Hepatocyte (in vitro differentiated cells): ENCODE data around the gene KCTD13.

Source experiments
- EZH2 ChIP-seq: fragments of 200-600 bp; sonication (generic); IDR thresholded peaks from 2 replicates; pipeline ENCODE4 v1.6.1; 2016; ENCODE audit warnings: antibody characterized with exemption, mild to moderate bottlenecking, borderline replicate concordance
- TF ChIP-seq, protein P1 (sequence below): fragments of 200-600 bp; sonication (generic); IDR thresholded peaks from 2 replicates; pipeline ENCODE4 v1.5.1; 2016; ENCODE audit warnings: antibody characterized with exemption, mild to moderate bottlenecking; ENCODE audit not compliant: poor library complexity

DNA sequence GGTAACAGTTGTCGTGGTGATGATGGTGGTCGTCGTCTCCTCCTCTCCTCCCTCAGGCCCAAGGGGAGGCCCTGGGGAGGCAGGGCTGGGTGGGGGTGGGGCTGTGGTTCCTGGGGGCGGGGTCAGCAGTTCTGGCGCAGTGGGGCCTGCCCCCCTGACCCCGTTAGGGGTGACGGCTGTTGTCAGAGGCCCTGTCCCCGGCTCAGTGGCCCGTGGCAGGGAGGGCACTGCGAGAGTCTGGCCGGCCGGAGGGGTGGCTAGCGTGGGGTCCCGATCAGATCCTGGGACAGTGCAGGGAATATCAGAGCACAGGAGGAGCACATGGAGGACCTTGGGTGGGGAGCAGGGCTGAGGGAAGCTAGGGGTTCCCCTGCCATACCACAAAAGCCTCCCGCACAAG, 29.2 kb downstream of the KCTD13 start:
- TF ChIP-seq, protein P1, sequence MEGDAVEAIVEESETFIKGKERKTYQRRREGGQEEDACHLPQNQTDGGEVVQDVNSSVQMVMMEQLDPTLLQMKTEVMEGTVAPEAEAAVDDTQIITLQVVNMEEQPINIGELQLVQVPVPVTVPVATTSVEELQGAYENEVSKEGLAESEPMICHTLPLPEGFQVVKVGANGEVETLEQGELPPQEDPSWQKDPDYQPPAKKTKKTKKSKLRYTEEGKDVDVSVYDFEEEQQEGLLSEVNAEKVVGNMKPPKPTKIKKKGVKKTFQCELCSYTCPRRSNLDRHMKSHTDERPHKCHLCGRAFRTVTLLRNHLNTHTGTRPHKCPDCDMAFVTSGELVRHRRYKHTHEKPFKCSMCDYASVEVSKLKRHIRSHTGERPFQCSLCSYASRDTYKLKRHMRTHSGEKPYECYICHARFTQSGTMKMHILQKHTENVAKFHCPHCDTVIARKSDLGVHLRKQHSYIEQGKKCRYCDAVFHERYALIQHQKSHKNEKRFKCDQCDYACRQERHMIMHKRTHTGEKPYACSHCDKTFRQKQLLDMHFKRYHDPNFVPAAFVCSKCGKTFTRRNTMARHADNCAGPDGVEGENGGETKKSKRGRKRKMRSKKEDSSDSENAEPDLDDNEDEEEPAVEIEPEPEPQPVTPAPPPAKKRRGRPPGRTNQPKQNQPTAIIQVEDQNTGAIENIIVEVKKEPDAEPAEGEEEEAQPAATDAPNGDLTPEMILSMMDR = no peak
- TF ChIP-seq EZH2 = no peak
